Upper lobe of left lung (tissue), 6 donors: Measurements from ENCODE around the gene RPL10. TPM values are rescaled to one million over a fixed set of nuclear protein-coding genes. Genes with fewer than 3 reads are reported as not detected.

Experiments used
- ATAC-seq, 2 donors: fragments of 200-7000 bp; cut with Tn5 transposase; one replicate each; pipeline ENCODE4 v1.9.1; 2022; ENCODE audit warnings: mild to moderate bottlenecking in 2 of 2, moderate library complexity in 2 of 2; ENCODE audit not compliant: low FRiP score in 2 of 2
- DNase-seq, 2 donors: peaks; one replicate each; pipeline ENCODE4 v3.0.0-alpha.2; 2019 to 2020
- H3K27ac ChIP-seq, 4 donors: fragments of 200-600 bp; sonication (generic); one replicate each; pipeline ENCODE4 v1.5.1; 2016 to 2019
- H3K27me3 ChIP-seq, 4 donors: fragments of 200-600 bp; sonication (generic); one replicate each; pipeline ENCODE4 v1.5.1; 2017 to 2019
- H3K36me3 ChIP-seq, 4 donors: fragments of 200-600 bp; sonication (generic); one replicate each; pipeline ENCODE4 v1.5.1; 2016 to 2019
- H3K4me1 ChIP-seq, 4 donors: fragments of 200-600 bp; sonication (generic); one replicate each; pipeline ENCODE4 v1.5.1; 2018 to 2019
- H3K4me3 ChIP-seq, 4 donors: fragments of 200-600 bp; sonication (generic); one replicate each; pipeline ENCODE4 v1.5.1; 2017 to 2019; ENCODE audit warnings: mild to moderate bottlenecking in 2 of 4, moderate library complexity in 1 of 4
- H3K9me3 ChIP-seq, 4 donors: fragments of 200-600 bp; sonication (generic); one replicate each; pipeline ENCODE4 v1.5.1; 2018 to 2019
- CTCF ChIP-seq, 6 experiments: fragments of 450-650 bp in 4 of 6; fragments of 200-600 bp in 2 of 6; sonication (generic) in 2 of 6; IDR thresholded peaks; one replicate each; pipeline ENCODE4 v1.5.1; 2016 to 2019; ENCODE audit warnings: antibody characterized with exemption in 6 of 6
- EP300 ChIP-seq, 4 donors: sonication (generic); formaldehyde crosslinking; IDR thresholded peaks; one replicate each; pipeline ENCODE4 v1.5.1; 2017; ENCODE audit warnings: antibody characterized with exemption in 4 of 4, control low read depth in 2 of 4
- POLR2A ChIP-seq, 4 donors: fragments of 450-650 bp; IDR thresholded peaks; one replicate each; pipeline ENCODE4 v1.5.1; 2016 to 2017; ENCODE audit warnings: antibody characterized with exemption in 4 of 4, mild to moderate bottlenecking in 2 of 4
- POLR2AphosphoS5 ChIP-seq, 2 donors: sonication (generic); formaldehyde crosslinking; IDR thresholded peaks; one replicate each; pipeline ENCODE4 v1.5.1; 2017; ENCODE audit warnings: antibody characterized with exemption in 2 of 2
- WGBS, 2 donors: methylation state at CpG; one replicate each; pipeline ENCODE4 v1.1.5; 2017 to 2018; 5-methylcytosine and 5-hydroxymethylcytosine counted together
- total RNA-seq, 6 donors: library from RNA; depleted of rRNA in 4 of 6; stranded (reverse); fragments of >200 nt in 4 of 6; gene quantifications; one replicate each; pipeline versions ENCODE4 v1.1.0 to v1.2.1, GENCODE V29; 2016 to 2021
- donor health status: DM: no; HTN: no; CAD: no; lungs with moderate emphysema.
- donor health status: DM: no; HTN: yes; CAD: no; lungs with severe emphysema.

Gene RPL10
- total RNA-seq, 6 donors from 2014 or later = 1,246 to 5,225 (median 2,943) TPM

DNA sequence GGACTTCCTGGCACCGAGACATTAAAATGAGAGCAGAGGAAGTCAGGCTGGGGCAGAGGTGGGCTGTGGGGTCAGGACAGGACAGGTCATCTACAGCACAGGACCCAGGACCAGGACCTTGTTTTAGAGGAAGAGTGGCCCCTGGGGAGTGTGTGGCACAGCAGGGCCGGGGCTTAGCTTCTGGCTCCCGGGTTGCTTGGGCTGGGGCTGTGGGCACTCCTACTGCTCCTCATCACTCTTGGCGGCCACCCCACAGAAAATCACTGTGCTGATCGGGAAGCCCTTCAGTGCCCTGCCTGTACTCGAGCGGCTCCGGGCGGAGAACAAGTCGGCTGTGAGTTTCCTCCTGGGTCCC lies 22.2 kb downstream of the RPL10 start:
- no peak for TF ChIP-seq POLR2AphosphoS5 (IDR thresholded peaks at IDR 0.05)
- TF ChIP-seq CTCF (IDR thresholded peaks at IDR 0.05) = no peak
- TF ChIP-seq EP300 (IDR thresholded peaks at IDR 0.05) = no peak
- TF ChIP-seq POLR2A (IDR thresholded peaks at IDR 0.05) = no peak
- ATAC-seq = peak in 1 of 2 donors; percentile 24
- H3K4me3 ChIP-seq = no peak overlapping the region
- no peak for DNase-seq
- H3K27ac ChIP-seq = peak overlapping the region in 1 of 4 donors; percentile 33
- peaks cover 0 to 9% (median 0%) of the 10 kb centered on the region in 4 donors for H3K36me3 ChIP-seq
- H3K27me3 ChIP-seq = no peaks in the 10 kb centered on the region
- WGBS, 2 donors = 71 to 92% methylated on average over 1 to 10 of the region's 10 CpGs
- no peaks in the 10 kb centered on the region for H3K4me1 ChIP-seq
- H3K9me3 ChIP-seq = no peaks in the 10 kb centered on the region

GRCh38 chrX:154426916-154427770 lies 29.0 kb downstream of the RPL10 start:
- Histone ChIP-seq H3K36me3 (peaks cover 0 to 6% (median 2%) of the 10 kb centered on the region in 4 donors), H3K4me3 (peak overlapping the region in 3 of 4 donors; percentile 75 to 92 (median 76)), H3K4me1 (peaks cover 8 to 21% (median 11%) of the 10 kb centered on the region in 4 donors), H3K27me3 (no peaks in the 10 kb centered on the region), H3K27ac (peak overlapping the region in 2 of 4 donors; percentile 88 to 96), H3K9me3 (peaks cover 0 to 15% (median 0%) of the 10 kb centered on the region in 4 donors)
- ATAC-seq (no peak), DNase-seq (no peak)
- TF ChIP-seq POLR2AphosphoS5 (IDR thresholded peaks at IDR 0.05) (no peak), POLR2A (IDR thresholded peaks at IDR 0.05) (no peak), CTCF (IDR thresholded peaks at IDR 0.05) (no peak), EP300 (IDR thresholded peaks at IDR 0.05) (no peak)
- 80% methylated on average over 5 to 13 of the region's 13 CpGs for WGBS, 2 donors

DNA sequence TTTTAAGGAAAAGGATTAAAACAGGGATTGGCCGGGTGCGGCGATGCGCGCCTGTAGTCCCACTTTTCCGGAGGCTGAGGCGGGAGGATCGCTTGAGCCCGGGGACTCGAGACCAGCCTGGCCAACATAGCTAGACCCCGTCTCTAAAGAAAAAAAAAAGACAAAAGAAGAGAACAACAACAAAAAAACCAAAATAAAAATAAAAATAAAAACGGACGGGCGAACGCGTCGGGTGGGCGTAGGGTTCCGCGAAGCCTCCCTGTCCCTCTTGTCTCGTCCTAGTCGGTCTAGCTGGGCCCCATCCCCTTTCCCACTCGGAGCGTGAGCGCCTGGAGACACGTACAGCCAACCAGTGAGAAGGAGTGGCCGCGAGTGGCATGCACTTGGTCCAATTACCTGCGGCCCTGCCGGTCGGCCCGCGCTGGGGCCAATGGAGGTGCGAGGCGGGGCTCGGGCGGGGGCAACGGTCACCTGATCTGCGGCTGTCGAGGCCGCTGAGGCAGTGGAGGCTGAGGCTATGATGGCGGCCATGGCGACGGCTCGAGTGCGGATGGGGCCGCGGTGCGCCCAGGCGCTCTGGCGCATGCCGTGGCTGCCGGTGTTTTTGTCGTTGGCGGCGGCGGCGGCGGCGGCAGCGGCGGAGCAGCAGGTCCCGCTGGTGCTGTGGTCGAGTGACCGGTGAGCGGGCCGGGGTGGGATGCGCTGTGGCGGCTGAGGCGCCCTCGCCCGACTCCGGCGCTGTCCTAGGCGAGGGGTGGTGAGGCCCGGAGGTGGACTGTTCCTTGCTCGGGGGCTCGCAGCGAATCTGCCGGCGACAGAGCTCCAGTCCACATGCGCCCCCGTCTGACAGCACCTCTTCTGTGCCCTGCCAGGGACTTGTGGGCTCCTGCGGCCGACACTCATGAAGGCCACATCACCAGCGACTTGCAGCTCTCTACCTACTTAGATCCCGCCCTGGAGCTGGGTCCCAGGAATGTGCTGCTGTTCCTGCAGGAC lies 30.3 kb downstream of the RPL10 start, which contains the start of gene ATP6AP1:
ATP6AP1 (plus strand) TSS at position 502 of the 996 bp plus-strand sequence; CDS start at position 518, 16 bp downstream.
- ATAC-seq (peak; percentile 95 to 99), DNase-seq (peak; percentile 94 to 97)
- Histone ChIP-seq H3K36me3 (peaks cover 0 to 20% (median 10%) of the 10 kb centered on the region in 4 donors), H3K4me1 (peaks cover 8 to 21% (median 11%) of the 10 kb centered on the region in 4 donors), H3K27ac (peak within 1 kb of the TSS; percentile 78 to 96 (median 85)), H3K27me3 (no peaks in the 10 kb centered on the region), H3K9me3 (peaks cover 0 to 15% (median 0%) of the 10 kb centered on the region in 4 donors), H3K4me3 (peak within 1 kb of the TSS; percentile 75 to 92 (median 82))
- TF ChIP-seq POLR2AphosphoS5 (IDR thresholded peaks at IDR 0.05) = peak; percentile 58 to 83
- peak in 3 of 4 donors; percentile 28 to 85 (median 75) for TF ChIP-seq POLR2A (IDR thresholded peaks at IDR 0.05)
- peak in 1 of 6 experiments; percentile 23 for TF ChIP-seq CTCF (IDR thresholded peaks at IDR 0.05)
- TF ChIP-seq EP300 (IDR thresholded peaks at IDR 0.05) = no peak
- whole genome bisulfite sequencing, 2 donors = 27 to 59% methylated on average over 23 to 79 of the region's 87 CpGs

- WGBS, 2 donors = 76% methylated on average over 2 of the region's 2 CpGs; no CpG with 5 or more reads in 1 of the 2 donors
- no peaks in the 10 kb centered on the region for H3K27me3 ChIP-seq
- H3K36me3 ChIP-seq = peaks cover 0 to 32% (median 15%) of the 10 kb centered on the region in 4 donors
- H3K4me1 ChIP-seq = peaks cover 8 to 21% (median 11%) of the 10 kb centered on the region in 4 donors
- no peak for ATAC-seq
- H3K9me3 ChIP-seq = peaks cover 0 to 15% (median 0%) of the 10 kb centered on the region in 4 donors
- TF ChIP-seq CTCF (IDR thresholded peaks at IDR 0.05) (no peak), POLR2A (IDR thresholded peaks at IDR 0.05) (no peak), EP300 (IDR thresholded peaks at IDR 0.05) (no peak), POLR2AphosphoS5 (IDR thresholded peaks at IDR 0.05) (no peak)
- no peak for DNase-seq
- peak overlapping the region in 3 of 4 donors; percentile 82 to 96 (median 88) for H3K27ac ChIP-seq
- H3K4me3 ChIP-seq = peak overlapping the region in 3 of 4 donors; percentile 75 to 92 (median 76)
Observed at GRCh38 chrX:154429711-154430110, 31.5 kb downstream of the RPL10 start.
